K562 (cell line): ENCODE data around the gene TRPV5. TPM values are rescaled to one million over a fixed set of nuclear protein-coding genes. Genes with fewer than 3 reads are reported as not detected.

Experiments
- BRF2 ChIP-seq: IDR thresholded peaks from 3 replicates; pipeline ENCODE4 v1.6.1; 2011; ENCODE audit warnings: borderline replicate concordance, mild to moderate bottlenecking; ENCODE audit not compliant: insufficient read length, insufficient read depth
- CBX5 ChIP-seq: IDR thresholded peaks from 2 replicates; pipeline ENCODE4 v1.6.1; 2014; ENCODE audit warnings: low read depth, borderline replicate concordance
- CHAMP1 ChIP-seq: fragments of 450-650 bp; IDR thresholded peaks from 2 replicates; pipeline ENCODE4 v1.6.1; 2016; ENCODE audit warnings: mild to moderate bottlenecking
- HNRNPH1 ChIP-seq: fragments of 200-400 bp; formaldehyde crosslinking; optimal IDR thresholded peaks from 2 replicates; pipeline ENCODE3; 2017; ENCODE audit warnings: low read depth, mild to moderate bottlenecking, low read length, moderate library complexity
- HNRNPUL1 ChIP-seq: fragments of 200-400 bp; formaldehyde crosslinking; IDR thresholded peaks from 2 replicates; pipeline ENCODE4 v1.6.1; 2017; ENCODE audit warnings: low read length
- HOXB6 ChIP-seq: fragments of 250-450 bp; sonication (Bioruptor Pico); IDR thresholded peaks from 2 replicates; pipeline ENCODE4 v1.5.1; 2022; ENCODE audit warnings: mild to moderate bottlenecking, borderline replicate concordance
- XRCC3 ChIP-seq: fragments of 450-650 bp; IDR thresholded peaks from 2 replicates; pipeline ENCODE4 v1.6.1; 2017; ENCODE audit warnings: mild to moderate bottlenecking, moderate library complexity
- ZBTB8A ChIP-seq: fragments of 450-650 bp; IDR thresholded peaks from 2 replicates; pipeline ENCODE4 v1.6.1; 2018; ENCODE audit warnings: mild to moderate bottlenecking, moderate library complexity; ENCODE audit not compliant: partially characterized antibody
- ZNF318 ChIP-seq, 2 experiments: fragments of 450-650 bp; IDR thresholded peaks; 2 replicates each; pipeline ENCODE4 v1.6.1; 2016; ENCODE audit warnings: mild to moderate bottlenecking in 2 of 2, borderline replicate concordance in 1 of 2, low read depth in 1 of 2, moderate library complexity in 1 of 2
- ZNF398 ChIP-seq: fragments of 250-450 bp; sonication (Bioruptor Pico); IDR thresholded peaks from 2 replicates; pipeline ENCODE4 v1.8.0; 2021; ENCODE audit warnings: moderate library complexity, mild to moderate bottlenecking, inconsistent platforms
- polyA plus RNA-seq, 8 experiments: library from polyadenylated mRNA; depleted of rRNA in 4 of 8; stranded (reverse) in 5 of 8; unstranded in 3 of 8; fragments of >200 nt; fragmentation: Nextera tagmentation in 2 of 8; fragmentation: Illumina TruSeq in 1 of 8; extraction: Ambion mirVana in 2 of 8; extraction: Trizol in 1 of 8; gene quantifications; 2 replicates each; pipeline versions ENCODE4 v1.2.1 to v1.2.3, GENCODE V29; 2011 to 2014; ENCODE audit warnings: inconsistent platforms in 1 of 8, missing spikeins in 1 of 8
- total RNA-seq, 7 experiments: library from RNA; depleted of rRNA in 6 of 7; stranded (reverse); fragments of >200 nt in 6 of 7; fragmentation: Illumina TruSeq in 2 of 7; extraction: Trizol in 2 of 7; gene quantifications; 2 replicates each; pipeline versions ENCODE4 v1.2.1 to v1.2.3, GENCODE V29; 2011 to 2021; ENCODE audit warnings: low replicate concordance in 1 of 7

TRPV5 gene
- total and polyA plus RNA-seq, 9 of the 15 experiments (the other 6 are each of a cell fraction or from before 2014, with no cell fraction given): not detected

- TF ChIP-seq ZBTB8A (no peak), XRCC3 (no peak), CHAMP1 (no peak), HNRNPUL1 (no peak), CBX5 (no peak), HNRNPH1 (no peak), BRF2 (no peak), ZNF318 (IDR thresholded peaks at IDR 0.05; ENCODE audit: borderline replicate concordance in 1 of 2, low read depth in 1 of 2) (no peak), ZNF398 (CRISPR knock-in tag) (no peak), HOXB6 (no peak)
These were observed 23.1 kb downstream of the TRPV5 start (continued) for GRCh38 chr7:142910481-142910880.
